Activated CD4-positive, alpha-beta memory T cell treated with anti-CD3 and anti-CD28 coated beads for 36 hours (primary cell): ENCODE data around the gene APOE. TPM values are rescaled to one million over a fixed set of nuclear protein-coding genes. Genes with fewer than 3 reads are reported as not detected.
A peak's percentile ranks its signal among the peaks of the same experiment; 100 is the strongest.

Experiments
- CTCF ChIA-PET: fragments of 350-600 bp; sonication (Branson Sonifier 250); formaldehyde crosslinking; loops from one replicate; lab custom pipeline; 2021; ENCODE audit warnings: antibody characterized with exemption, inconsistent platforms; lab: Charles Lee
- POLR2A ChIA-PET: fragments of 350-600 bp; sonication (Branson Sonifier 250); formaldehyde crosslinking; loops from one replicate; lab custom pipeline; 2021; ENCODE audit warnings: antibody characterized with exemption; lab: Charles Lee
- DNase-seq: peaks from one replicate; pipeline ENCODE4 v3.0.0-alpha.2; 2020
- H3K27ac Mint-ChIP-seq: one replicate; pipeline ENCODE4 v1.8.0; 2021; ENCODE audit warnings: mixed read lengths
- H3K27me3 Mint-ChIP-seq: one replicate; pipeline ENCODE4 v1.8.0; 2021; ENCODE audit warnings: mixed read lengths
- H3K36me3 Mint-ChIP-seq: one replicate; pipeline ENCODE4 v1.8.0; 2021; ENCODE audit warnings: mixed read lengths
- H3K4me1 Mint-ChIP-seq: one replicate; pipeline ENCODE4 v1.8.0; 2021; ENCODE audit warnings: low read depth, mixed read lengths
- H3K4me3 Mint-ChIP-seq: one replicate; pipeline ENCODE4 v1.8.0; 2021; ENCODE audit warnings: mild to moderate bottlenecking, mixed read lengths
- H3K9me3 Mint-ChIP-seq: one replicate; pipeline ENCODE4 v1.8.0; 2021; ENCODE audit warnings: mixed read lengths
- intact Hi-C: fragments of 100-400 bp; cut with micrococcal nuclease; formaldehyde crosslinking; loops from one replicate; pipeline ENCODE4 v1.15.1; 2023
- total RNA-seq, 2 experiments: library from RNA; stranded (reverse); gene quantifications; one replicate each; pipeline ENCODE4 v1.2.3, GENCODE V29; 2021

Gene APOE
- total RNA-seq, 2 experiments from 2014 or later: 0.44 to 0.48 TPM

- ChIA-PET CTCF (no interaction called here), POLR2A (no interaction called here)
- Mint-ChIP-seq H3K4me1 (peaks cover 7% of the 10 kb centered on the region), H3K9me3 (no peaks in the 10 kb centered on the region), H3K4me3 (no peak overlapping the region), H3K36me3 (no peaks in the 10 kb centered on the region), H3K27me3 (no peaks in the 10 kb centered on the region), H3K27ac (no peak overlapping the region)
- DNase-seq: no peak
- intact Hi-C loops: no loop called here
Measured at GRCh38 chr19:44948763-44949374, 43.3 kb downstream of the APOE start.

DNA sequence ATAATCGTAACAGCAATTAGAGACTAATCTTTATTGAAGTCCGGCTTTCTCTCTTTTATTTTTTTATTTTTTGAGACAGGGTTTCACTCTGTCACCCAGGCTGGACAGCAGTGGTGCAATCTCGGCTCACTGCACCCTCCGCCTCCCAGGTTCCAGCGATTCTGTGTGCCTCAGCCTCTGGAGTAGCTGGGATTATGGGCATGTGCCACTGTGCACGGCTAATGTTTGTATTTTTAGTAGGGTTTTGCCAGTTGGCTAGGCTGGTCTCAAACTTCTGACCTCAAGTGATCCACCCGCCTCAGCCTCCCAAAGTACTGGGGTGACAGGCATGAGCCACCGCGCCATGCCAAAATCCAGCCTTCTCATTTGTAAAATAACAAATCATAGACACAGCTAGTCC, 44.0 kb downstream of the APOE start:
- H3K9me3 Mint-ChIP-seq: no peaks in the 10 kb centered on the region
- CTCF ChIA-PET: no interaction called here
- peaks cover 10% of the 10 kb centered on the region for H3K4me1 Mint-ChIP-seq
- POLR2A ChIA-PET: no interaction called here
- no peak overlapping the region for H3K27ac Mint-ChIP-seq
- no peaks in the 10 kb centered on the region for H3K36me3 Mint-ChIP-seq
- DNase-seq: no peak
- no peaks in the 10 kb centered on the region for H3K27me3 Mint-ChIP-seq
- no peak overlapping the region for H3K4me3 Mint-ChIP-seq
- intact Hi-C loops: no loop called here

- Mint-ChIP-seq H3K27ac (no peak overlapping the region), H3K36me3 (no peaks in the 10 kb centered on the region), H3K4me3 (no peak overlapping the region), H3K9me3 (no peaks in the 10 kb centered on the region), H3K4me1 (peaks cover 20% of the 10 kb centered on the region), H3K27me3 (no peaks in the 10 kb centered on the region)
- intact Hi-C loops: loop anchor here (1.0 kb wide), 2 partner anchors 48 to 61 kb away; no protein-coding TSS in a partner anchor
- DNase-seq: peak; percentile 56
- ChIA-PET CTCF (interaction anchor here (0.6 to 2.6 kb wide), 17 partner anchors 12 to 297 kb away, joined by 3 to 21 read pairs (median 4); partner anchors contain the start of genes APOE and CLASRP), POLR2A (interaction anchor here (0.7 kb wide), 1 partner anchor 922 kb away, joined by 5 read pairs; no protein-coding TSS in a partner anchor)
Measured at GRCh38 chr19:44951179-44952159, 45.9 kb downstream of the APOE start.

GRCh38 chr19:44954278-44954648, 48.7 kb downstream of the APOE start:
- CTCF ChIA-PET: interaction anchor here (0.9 to 1.8 kb wide), 4 partner anchors 34 to 265 kb away, joined by 3 to 7 read pairs (median 4); no protein-coding TSS in a partner anchor
- intact Hi-C loops: no loop called here
- no peaks in the 10 kb centered on the region for H3K9me3 Mint-ChIP-seq

DNA sequence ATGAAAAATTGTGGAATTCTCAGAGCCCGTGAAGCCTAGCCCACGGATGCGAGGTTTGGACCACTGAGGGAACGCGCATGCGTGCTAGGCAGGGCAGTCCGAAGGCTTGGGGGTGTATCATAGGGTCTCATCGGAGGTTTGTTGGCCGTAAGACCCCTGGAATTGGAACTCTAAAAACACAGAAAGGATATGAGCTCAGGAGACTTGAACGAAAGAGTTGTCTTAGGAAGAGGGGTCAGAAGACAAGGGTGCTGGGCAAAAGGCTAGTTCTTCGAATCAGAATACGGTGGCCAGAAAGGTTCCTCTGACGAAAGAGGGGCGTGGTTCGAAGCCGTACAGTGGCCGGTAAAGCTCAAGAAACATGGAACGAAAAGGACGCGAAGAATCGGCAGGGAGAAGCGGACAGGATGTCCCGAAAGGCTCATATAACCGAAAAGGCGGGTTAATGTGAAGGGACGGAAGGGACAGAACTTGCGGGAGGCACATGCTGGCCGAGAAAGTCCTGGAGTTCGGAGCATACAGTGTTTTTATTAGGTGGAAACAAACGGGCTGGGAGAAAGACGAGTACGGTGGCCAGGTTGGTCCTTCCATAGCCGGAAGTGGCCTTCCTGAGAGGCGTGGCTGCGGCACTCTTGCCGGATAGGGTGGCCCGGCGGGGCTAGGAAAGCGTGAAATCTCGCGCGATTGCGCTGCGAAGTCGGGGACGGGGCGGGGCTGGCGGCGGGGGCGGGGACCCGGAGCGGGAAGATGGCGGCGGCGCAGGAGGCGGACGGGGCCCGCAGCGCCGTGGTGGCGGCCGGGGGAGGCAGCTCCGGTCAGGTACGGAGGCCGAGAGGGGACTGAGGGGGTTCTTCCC, 49.3 kb downstream of the APOE start, which contains the start of gene CLPTM1:
Gene CLPTM1 (plus strand): TSS at position 732 of the 856 bp plus-strand sequence. CDS start 16 bp downstream, at position 748.
- H3K27me3 Mint-ChIP-seq: no peaks in the 10 kb centered on the region
- DNase-seq: peak; percentile 98
- H3K36me3 Mint-ChIP-seq: no peaks in the 10 kb centered on the region
- ChIA-PET CTCF (interaction anchor here (0.9 to 1.8 kb wide), 5 partner anchors 34 to 266 kb away, joined by 3 to 7 read pairs (median 3); no protein-coding TSS in a partner anchor), POLR2A (interaction anchor here (0.6 to 1.4 kb wide), 4 partner anchors 17 to 49 kb away, joined by 3 to 6 read pairs (median 3); partner anchors contain the start of gene APOE)
- intact Hi-C loops: loop anchor here (1.0 to 5.0 kb wide), 2 partner anchors 47 to 137 kb away; partner anchors contain the start of gene PPP1R37
- H3K4me3 Mint-ChIP-seq: peak within 1 kb of the TSS; percentile 97
- H3K27ac Mint-ChIP-seq: peak within 1 kb of the TSS; percentile 95
- no peaks in the 10 kb centered on the region for H3K9me3 Mint-ChIP-seq
- peaks cover 45% of the 10 kb centered on the region for H3K4me1 Mint-ChIP-seq

More at GRCh38 chr19:44954278-44954648, 48.7 kb downstream of the APOE start:
- peak overlapping the region; percentile 97 for H3K4me3 Mint-ChIP-seq
- peaks cover 38% of the 10 kb centered on the region for H3K4me1 Mint-ChIP-seq
- no peaks in the 10 kb centered on the region for H3K36me3 Mint-ChIP-seq
- H3K27me3 Mint-ChIP-seq: no peaks in the 10 kb centered on the region
- POLR2A ChIA-PET: interaction anchor here (0.6 to 1.4 kb wide), 3 partner anchors 17 to 48 kb away, joined by 3 to 6 read pairs (median 3); no protein-coding TSS in a partner anchor
- DNase-seq: no peak
- peak overlapping the region; percentile 95 for H3K27ac Mint-ChIP-seq

GRCh38 chr19:44955505-44956439, 50.2 kb downstream of the APOE start:
- Mint-ChIP-seq H3K36me3 (no peaks in the 10 kb centered on the region), H3K27me3 (no peaks in the 10 kb centered on the region), H3K9me3 (no peaks in the 10 kb centered on the region), H3K4me3 (peak overlapping the region; percentile 97), H3K4me1 (peaks cover 53% of the 10 kb centered on the region), H3K27ac (peak overlapping the region; percentile 79)
- ChIA-PET POLR2A (interaction anchor here (1.0 to 1.1 kb wide), 2 partner anchors 9 to 50 kb away, joined by 3 read pairs; partner anchors contain the start of gene APOE), CTCF (interaction anchor here (0.9 to 1.6 kb wide), 3 partner anchors 33 to 232 kb away, joined by 3 read pairs; no protein-coding TSS in a partner anchor)
- DNase-seq: peak; percentile 24
- intact Hi-C loops: loop anchor here (1.0 to 5.0 kb wide), 2 partner anchors 47 to 137 kb away; partner anchors contain the start of gene PPP1R37

DNA sequence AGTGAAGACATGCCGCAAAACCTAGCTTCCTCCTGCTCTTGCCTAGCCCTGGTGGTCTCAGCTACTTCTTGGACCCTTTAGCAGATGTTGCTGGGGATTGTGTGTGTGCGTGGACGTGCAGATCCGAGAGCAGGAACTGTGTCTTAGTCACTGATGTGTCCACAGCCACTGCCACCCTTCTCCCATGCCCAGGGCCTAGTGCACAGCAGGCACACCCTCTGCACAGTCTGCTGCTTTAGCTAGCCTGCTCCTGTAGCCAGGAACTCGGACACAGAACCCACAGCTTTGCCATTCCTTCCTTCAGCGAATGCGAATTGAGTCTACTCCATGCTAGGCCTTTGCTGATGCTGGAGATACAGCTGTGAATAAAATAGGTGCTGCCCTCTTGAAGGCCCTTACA, 51.9 kb downstream of the APOE start:
- Mint-ChIP-seq H3K4me3 (no peak overlapping the region), H3K9me3 (no peaks in the 10 kb centered on the region), H3K4me1 (peaks cover 51% of the 10 kb centered on the region), H3K27me3 (no peaks in the 10 kb centered on the region), H3K36me3 (peaks cover 4% of the 10 kb centered on the region), H3K27ac (peak overlapping the region; percentile 48)
- intact Hi-C loops: loop anchor here (5.0 kb wide), 1 partner anchor 135 kb away; the partner anchor contains the start of gene PPP1R37
- no peak for DNase-seq
- ChIA-PET POLR2A (no interaction called here), CTCF (no interaction called here)

- H3K36me3 Mint-ChIP-seq: peaks cover 4% of the 10 kb centered on the region
- intact Hi-C loops: loop anchor here (5.0 kb wide), 1 partner anchor 134 kb away; the partner anchor contains the start of gene PPP1R37
- H3K4me1 Mint-ChIP-seq: peaks cover 51% of the 10 kb centered on the region
- ChIA-PET CTCF (no interaction called here), POLR2A (no interaction called here)
- no peak for DNase-seq
- H3K27me3 Mint-ChIP-seq: no peaks in the 10 kb centered on the region
- H3K4me3 Mint-ChIP-seq: no peak overlapping the region
- no peak overlapping the region for H3K27ac Mint-ChIP-seq
- H3K9me3 Mint-ChIP-seq: no peaks in the 10 kb centered on the region
Measured at GRCh38 chr19:44958090-44958489, 52.5 kb downstream of the APOE start.
